NCI-H1092 treated with DMSO at 0.1 percent for 48 hours (cell line): ENCODE results near the gene TULP4.

ENCODE experiments used
- DNase-seq: peaks from one replicate; lab custom pipeline; 2025; lab: John Stamatoyannopoulos, UW

Gene TULP4

GRCh38 chr6:158312165-158312564 lies at the start of gene TULP4:
TULP4 (plus strand) TSS chr6:158312465; CDS start chr6:158314017, 1,552 bp downstream.
- no peak for DNase-seq

GRCh38 chr6:158262755-158263154 lies 49.5 kb upstream of the TULP4 start:
- no peak for DNase-seq

GRCh38 chr6:158264180-158264579 lies 48.1 kb upstream of the TULP4 start:
- no peak for DNase-seq

GRCh38 chr6:158266131-158266530 lies 46.1 kb upstream of the TULP4 start:
- no peak for DNase-seq

- no peak for DNase-seq
Measured at GRCh38 chr6:158268361-158269147, 43.7 kb upstream of the TULP4 start.

- no peak for DNase-seq
Measured at GRCh38 chr6:158269657-158270056, 42.6 kb upstream of the TULP4 start.

GRCh38 chr6:158270389-158271127 lies 41.7 kb upstream of the TULP4 start:
- no peak for DNase-seq

GRCh38 chr6:158272324-158272723 lies 39.9 kb upstream of the TULP4 start:
- no peak for DNase-seq

- no peak for DNase-seq
Measured at GRCh38 chr6:158278004-158278403, 34.3 kb upstream of the TULP4 start.

- DNase-seq, result peak; percentile 18
Measured at GRCh38 chr6:158279615-158280014, 32.6 kb upstream of the TULP4 start.

GRCh38 chr6:158283304-158283980 lies 28.8 kb upstream of the TULP4 start:
- no peak for DNase-seq

- no peak for DNase-seq
Measured at GRCh38 chr6:158284007-158284875, 28.0 kb upstream of the TULP4 start.

GRCh38 chr6:158284876-158285655 lies 27.2 kb upstream of the TULP4 start:
- no peak for DNase-seq

GRCh38 chr6:158285656-158286021 lies 26.6 kb upstream of the TULP4 start:
- no peak for DNase-seq

GRCh38 chr6:158286413-158286812 lies 25.9 kb upstream of the TULP4 start:
- no peak for DNase-seq

GRCh38 chr6:158287047-158287446 lies 25.2 kb upstream of the TULP4 start:
- no peak for DNase-seq

- DNase-seq, result no peak
Measured at GRCh38 chr6:158290040-158290439, 22.2 kb upstream of the TULP4 start.

- DNase-seq, result no peak
Measured at GRCh38 chr6:158290659-158291058, 21.6 kb upstream of the TULP4 start.

- no peak for DNase-seq
Measured at GRCh38 chr6:158292016-158292415, 20.2 kb upstream of the TULP4 start.

GRCh38 chr6:158293122-158293521 lies 19.1 kb upstream of the TULP4 start:
- DNase-seq, result no peak
